Activated naive CD4-positive, alpha-beta T cell treated with anti-CD3 and anti-CD28 coated beads, Interleukin-2, amount 50 U/mL, for 24 hours (primary cell): ENCODE results near the gene GTF3C4.

Source experiments
- H3K27ac Mint-ChIP-seq: one replicate; pipeline ENCODE4 v1.8.0; 2021; ENCODE audit warnings: mild to moderate bottlenecking, mixed read lengths
- H3K27me3 Mint-ChIP-seq: one replicate; pipeline ENCODE4 v1.8.0; 2021; ENCODE audit warnings: mixed read lengths
- H3K36me3 Mint-ChIP-seq: one replicate; pipeline ENCODE4 v1.8.0; 2021; ENCODE audit warnings: mixed read lengths
- H3K4me1 Mint-ChIP-seq: one replicate; pipeline ENCODE4 v1.8.0; 2021; ENCODE audit warnings: mixed read lengths
- H3K4me3 Mint-ChIP-seq: one replicate; pipeline ENCODE4 v1.8.0; 2021; ENCODE audit warnings: mild to moderate bottlenecking, mixed read lengths
- H3K9me3 Mint-ChIP-seq: one replicate; pipeline ENCODE4 v1.8.0; 2021; ENCODE audit warnings: mixed read lengths

GTF3C4 gene

GRCh38 chr9:132730054-132731033 is 60.1 kb downstream of the GTF3C4 start:
- Mint-ChIP-seq H3K27me3 (peaks cover 6% of the 10 kb centered on the region), H3K4me3 (no peak overlapping the region), H3K9me3 (no peaks in the 10 kb centered on the region), H3K36me3 (no peaks in the 10 kb centered on the region), H3K27ac (no peak overlapping the region), H3K4me1 (no peaks in the 10 kb centered on the region)

GRCh38 chr9:132731230-132731629 is 61.0 kb downstream of the GTF3C4 start:
- Mint-ChIP-seq H3K27me3 (peaks cover 6% of the 10 kb centered on the region), H3K9me3 (no peaks in the 10 kb centered on the region), H3K4me3 (no peak overlapping the region), H3K27ac (no peak overlapping the region), H3K4me1 (no peaks in the 10 kb centered on the region), H3K36me3 (no peaks in the 10 kb centered on the region)

- Mint-ChIP-seq H3K27me3 (peaks cover 6% of the 10 kb centered on the region), H3K9me3 (no peaks in the 10 kb centered on the region), H3K27ac (no peak overlapping the region), H3K4me1 (no peaks in the 10 kb centered on the region), H3K4me3 (no peak overlapping the region), H3K36me3 (no peaks in the 10 kb centered on the region)
These were observed 62.3 kb downstream of the GTF3C4 start for GRCh38 chr9:132732326-132733259.

- H3K36me3 Mint-ChIP-seq: no peaks in the 10 kb centered on the region
- no peaks in the 10 kb centered on the region for H3K9me3 Mint-ChIP-seq
- H3K4me1 Mint-ChIP-seq: no peaks in the 10 kb centered on the region
- H3K27ac Mint-ChIP-seq: no peak overlapping the region
- no peak overlapping the region for H3K4me3 Mint-ChIP-seq
- peaks cover 4% of the 10 kb centered on the region for H3K27me3 Mint-ChIP-seq
These were observed 63.1 kb downstream of the GTF3C4 start for GRCh38 chr9:132733260-132733815.

GRCh38 chr9:132739710-132740310 is 69.5 kb downstream of the GTF3C4 start:
- Mint-ChIP-seq H3K4me3 (no peak overlapping the region), H3K27ac (no peak overlapping the region), H3K27me3 (peaks cover 24% of the 10 kb centered on the region), H3K36me3 (no peaks in the 10 kb centered on the region), H3K4me1 (peaks cover 4% of the 10 kb centered on the region), H3K9me3 (no peaks in the 10 kb centered on the region)

GRCh38 chr9:132740526-132741309 is 70.5 kb downstream of the GTF3C4 start:
- Mint-ChIP-seq H3K4me1 (peaks cover 8% of the 10 kb centered on the region), H3K36me3 (no peaks in the 10 kb centered on the region)

GRCh38 chr9:132742821-132743311 is 72.6 kb downstream of the GTF3C4 start:
- no peak overlapping the region for H3K27ac Mint-ChIP-seq
- no peaks in the 10 kb centered on the region for H3K36me3 Mint-ChIP-seq
- H3K9me3 Mint-ChIP-seq: no peaks in the 10 kb centered on the region
- peaks cover 24% of the 10 kb centered on the region for H3K27me3 Mint-ChIP-seq
- peaks cover 8% of the 10 kb centered on the region for H3K4me1 Mint-ChIP-seq
- no peak overlapping the region for H3K4me3 Mint-ChIP-seq

More at GRCh38 chr9:132740526-132741309, 70.5 kb downstream of the GTF3C4 start:
- Mint-ChIP-seq H3K27ac (no peak overlapping the region), H3K4me3 (no peak overlapping the region), H3K9me3 (no peaks in the 10 kb centered on the region), H3K27me3 (peaks cover 24% of the 10 kb centered on the region)

GRCh38 chr9:132743931-132744479 is 73.7 kb downstream of the GTF3C4 start:
- Mint-ChIP-seq H3K27me3 (peaks cover 24% of the 10 kb centered on the region), H3K4me3 (no peak overlapping the region), H3K27ac (no peak overlapping the region), H3K9me3 (no peaks in the 10 kb centered on the region), H3K36me3 (no peaks in the 10 kb centered on the region), H3K4me1 (peaks cover 8% of the 10 kb centered on the region)
